GM23338 (cell line): ENCODE data around the gene ENTREP3. TPM values are rescaled to one million over a fixed set of nuclear protein-coding genes. Genes with fewer than 3 reads are reported as not detected.

ENCODE experiments used
- ATAC-seq: fragments of 200-7000 bp; cut with Tn5 transposase; 3 replicates; pipeline ENCODE4 v1.9.1; 2020
- DNase-seq: peaks from one replicate; pipeline ENCODE4 v3.0.0-alpha.2; 2015; ENCODE audit warnings: low spot score
- H2AFZ ChIP-seq: fragments of 200-600 bp; sonication (generic); 2 replicates; pipeline ENCODE4 v1.8.0; 2016; ENCODE audit warnings: antibody characterized with exemption, mild to moderate bottlenecking, moderate library complexity
- H3F3A ChIP-seq: fragments of 200-600 bp; sonication (generic); replicated peaks from 2 replicates; pipeline ENCODE4 v1.8.0; 2017; ENCODE audit warnings: antibody characterized with exemption, mixed run types, low read depth
- H3K27ac ChIP-seq: fragments of 200-600 bp; sonication (generic); 2 replicates; pipeline ENCODE4 v1.6.1; 2016; ENCODE audit warnings: low read depth
- H3K27me3 ChIP-seq: fragments of 200-600 bp; sonication (generic); 2 replicates; pipeline ENCODE4 v1.8.0; 2016; ENCODE audit warnings: mild to moderate bottlenecking, mixed run types, moderate library complexity; ENCODE audit not compliant: insufficient read depth
- H3K36me3 ChIP-seq: fragments of 200-600 bp; sonication (generic); 2 replicates; pipeline ENCODE4 v1.8.0; 2016; ENCODE audit warnings: mild to moderate bottlenecking; ENCODE audit not compliant: insufficient read depth
- H3K4me1 ChIP-seq: fragments of 200-600 bp; sonication (generic); 2 replicates; pipeline ENCODE4 v1.8.0; 2016; ENCODE audit warnings: mild to moderate bottlenecking, moderate library complexity; ENCODE audit not compliant: insufficient read depth
- H3K4me2 ChIP-seq: fragments of 200-600 bp; sonication (generic); 2 replicates; pipeline ENCODE4 v1.7.1; 2017; ENCODE audit warnings: mixed run types
- H3K4me3 ChIP-seq: fragments of 200-600 bp; sonication (generic); 2 replicates; pipeline ENCODE4 v1.6.1; 2016; ENCODE audit warnings: mixed run types
- H3K79me2 ChIP-seq: fragments of 200-600 bp; sonication (generic); replicated peaks from 2 replicates; pipeline ENCODE4 v1.8.0; 2017; ENCODE audit warnings: mild to moderate bottlenecking; ENCODE audit not compliant: insufficient read depth
- H3K9me2 ChIP-seq: fragments of 200-600 bp; sonication (generic); 2 replicates; pipeline ENCODE4 v1.8.0; 2017; ENCODE audit not compliant: insufficient read depth
- H4K20me1 ChIP-seq: fragments of 200-600 bp; sonication (generic); replicated peaks from 2 replicates; pipeline ENCODE4 v1.8.0; 2017; ENCODE audit warnings: mild to moderate bottlenecking; ENCODE audit not compliant: insufficient read depth
- H3K27ac Mint-ChIP-seq: 2 replicates; pipeline ENCODE4 v1.8.0; 2020; ENCODE audit warnings: inconsistent platforms, mild to moderate bottlenecking, moderate library complexity, mixed read lengths
- H3K27me3 Mint-ChIP-seq: 3 replicates; pipeline ENCODE4 v1.8.0; 2022; ENCODE audit warnings: low read depth, mild to moderate bottlenecking, moderate library complexity, mixed read lengths, inconsistent platforms; ENCODE audit not compliant: insufficient read depth, poor library complexity
- H3K36me3 Mint-ChIP-seq: 3 replicates; pipeline ENCODE4 v1.8.0; 2021; ENCODE audit warnings: low read depth, mild to moderate bottlenecking, inconsistent platforms, moderate library complexity, mixed read lengths
- H3K4me1 Mint-ChIP-seq: 3 replicates; pipeline ENCODE4 v1.8.0; 2020; ENCODE audit warnings: mild to moderate bottlenecking, inconsistent platforms, mixed read lengths
- H3K4me3 Mint-ChIP-seq: 3 replicates; pipeline ENCODE4 v1.8.0; 2021; ENCODE audit warnings: moderate library complexity, mild to moderate bottlenecking, inconsistent platforms, mixed read lengths
- H3K9me3 Mint-ChIP-seq: 3 replicates; pipeline ENCODE4 v1.8.0; 2020; ENCODE audit warnings: moderate library complexity, mild to moderate bottlenecking, inconsistent platforms, mixed read lengths
- CREB1 ChIP-seq: fragments of 250-450 bp; sonication (Bioruptor Pico); IDR thresholded peaks from 2 replicates; pipeline ENCODE4 v1.5.0; 2020; ENCODE audit warnings: low read depth, mild to moderate bottlenecking, moderate library complexity
- CTCF ChIP-seq, 2 experiments: fragments of 200-600 bp in 1 of 2; sonication (generic) in 1 of 2; conservative IDR thresholded peaks; 2 replicates each; pipeline versions ENCODE4 v1.5.1 to v1.6.1; 2016 to 2017; ENCODE audit warnings: antibody characterized with exemption in 2 of 2, low read depth in 2 of 2, mild to moderate bottlenecking in 2 of 2, moderate library complexity in 1 of 2
- EZH2 ChIP-seq: fragments of 200-600 bp; sonication (generic); IDR thresholded peaks from one replicate; pipeline ENCODE4 v1.8.0; 2017; ENCODE audit warnings: antibody characterized with exemption, mild to moderate bottlenecking, low read depth; ENCODE audit not compliant: unreplicated experiment
- EZH2phosphoT487 ChIP-seq: fragments of 200-600 bp; sonication (generic); IDR thresholded peaks from one replicate; pipeline ENCODE4 v1.8.1; 2018; ENCODE audit warnings: antibody characterized with exemption; ENCODE audit not compliant: unreplicated experiment
- JUNB ChIP-seq: IDR thresholded peaks from one replicate; pipeline ENCODE4 v1.6.1; 2016; ENCODE audit warnings: antibody characterized with exemption; ENCODE audit not compliant: unreplicated experiment
- ZNF114 ChIP-seq: fragments of 250-450 bp; sonication (Bioruptor Pico); IDR thresholded peaks from 2 replicates; pipeline ENCODE4 v1.5.0; 2020; ENCODE audit warnings: mild to moderate bottlenecking, moderate library complexity
- polyA plus RNA-seq: library from polyadenylated mRNA; unstranded; fragments of >200 nt; fragmentation: Nextera tagmentation; extraction: Ambion mirVana; gene quantifications from 2 replicates; pipeline ENCODE4 v1.2.1, GENCODE V29; 2016
- total RNA-seq: library from RNA; depleted of rRNA; stranded (reverse); fragments of >200 nt; shearing (Covaris generic); gene quantifications from 2 replicates; pipeline ENCODE4 v1.2.3, GENCODE V29; 2014
- TF ChIP-seq, protein P1 (sequence below): fragments of 250-450 bp; sonication (Bioruptor Pico); IDR thresholded peaks from 2 replicates; pipeline ENCODE4 v1.5.0; 2020; ENCODE audit warnings: mild to moderate bottlenecking, moderate library complexity

Gene ENTREP3
- total and polyA plus RNA-seq, 2 experiments from 2014 or later: 18.6 to 46.3 TPM

DNA sequence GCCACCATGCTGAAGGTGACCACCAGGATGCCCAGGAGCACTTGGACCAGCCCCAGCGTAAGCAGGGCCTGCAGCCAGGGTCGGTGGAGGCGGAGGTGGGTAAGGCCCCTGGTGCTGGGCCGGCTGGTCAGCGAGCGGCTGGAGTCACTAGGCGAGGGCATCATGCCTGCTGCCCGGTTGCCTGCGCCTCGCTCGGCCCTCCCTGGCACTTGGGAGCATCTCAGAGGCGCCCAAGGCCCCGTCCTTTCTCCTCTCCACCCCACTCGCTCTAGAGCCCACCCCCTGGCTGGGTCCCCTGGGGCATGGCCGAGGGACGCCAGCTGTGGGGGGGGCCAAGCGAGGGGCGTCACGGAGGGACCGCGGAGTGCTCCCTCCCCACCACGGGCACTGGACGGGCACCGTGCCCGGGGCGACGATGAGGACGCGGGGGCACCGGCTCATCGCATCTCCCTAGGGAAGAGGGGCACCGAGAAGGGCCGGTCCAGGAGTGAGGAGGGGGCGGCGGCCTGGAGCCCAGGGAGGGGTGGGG is 505 bp downstream of the ENTREP3 start (continued):
- TF ChIP-seq, protein P1, sequence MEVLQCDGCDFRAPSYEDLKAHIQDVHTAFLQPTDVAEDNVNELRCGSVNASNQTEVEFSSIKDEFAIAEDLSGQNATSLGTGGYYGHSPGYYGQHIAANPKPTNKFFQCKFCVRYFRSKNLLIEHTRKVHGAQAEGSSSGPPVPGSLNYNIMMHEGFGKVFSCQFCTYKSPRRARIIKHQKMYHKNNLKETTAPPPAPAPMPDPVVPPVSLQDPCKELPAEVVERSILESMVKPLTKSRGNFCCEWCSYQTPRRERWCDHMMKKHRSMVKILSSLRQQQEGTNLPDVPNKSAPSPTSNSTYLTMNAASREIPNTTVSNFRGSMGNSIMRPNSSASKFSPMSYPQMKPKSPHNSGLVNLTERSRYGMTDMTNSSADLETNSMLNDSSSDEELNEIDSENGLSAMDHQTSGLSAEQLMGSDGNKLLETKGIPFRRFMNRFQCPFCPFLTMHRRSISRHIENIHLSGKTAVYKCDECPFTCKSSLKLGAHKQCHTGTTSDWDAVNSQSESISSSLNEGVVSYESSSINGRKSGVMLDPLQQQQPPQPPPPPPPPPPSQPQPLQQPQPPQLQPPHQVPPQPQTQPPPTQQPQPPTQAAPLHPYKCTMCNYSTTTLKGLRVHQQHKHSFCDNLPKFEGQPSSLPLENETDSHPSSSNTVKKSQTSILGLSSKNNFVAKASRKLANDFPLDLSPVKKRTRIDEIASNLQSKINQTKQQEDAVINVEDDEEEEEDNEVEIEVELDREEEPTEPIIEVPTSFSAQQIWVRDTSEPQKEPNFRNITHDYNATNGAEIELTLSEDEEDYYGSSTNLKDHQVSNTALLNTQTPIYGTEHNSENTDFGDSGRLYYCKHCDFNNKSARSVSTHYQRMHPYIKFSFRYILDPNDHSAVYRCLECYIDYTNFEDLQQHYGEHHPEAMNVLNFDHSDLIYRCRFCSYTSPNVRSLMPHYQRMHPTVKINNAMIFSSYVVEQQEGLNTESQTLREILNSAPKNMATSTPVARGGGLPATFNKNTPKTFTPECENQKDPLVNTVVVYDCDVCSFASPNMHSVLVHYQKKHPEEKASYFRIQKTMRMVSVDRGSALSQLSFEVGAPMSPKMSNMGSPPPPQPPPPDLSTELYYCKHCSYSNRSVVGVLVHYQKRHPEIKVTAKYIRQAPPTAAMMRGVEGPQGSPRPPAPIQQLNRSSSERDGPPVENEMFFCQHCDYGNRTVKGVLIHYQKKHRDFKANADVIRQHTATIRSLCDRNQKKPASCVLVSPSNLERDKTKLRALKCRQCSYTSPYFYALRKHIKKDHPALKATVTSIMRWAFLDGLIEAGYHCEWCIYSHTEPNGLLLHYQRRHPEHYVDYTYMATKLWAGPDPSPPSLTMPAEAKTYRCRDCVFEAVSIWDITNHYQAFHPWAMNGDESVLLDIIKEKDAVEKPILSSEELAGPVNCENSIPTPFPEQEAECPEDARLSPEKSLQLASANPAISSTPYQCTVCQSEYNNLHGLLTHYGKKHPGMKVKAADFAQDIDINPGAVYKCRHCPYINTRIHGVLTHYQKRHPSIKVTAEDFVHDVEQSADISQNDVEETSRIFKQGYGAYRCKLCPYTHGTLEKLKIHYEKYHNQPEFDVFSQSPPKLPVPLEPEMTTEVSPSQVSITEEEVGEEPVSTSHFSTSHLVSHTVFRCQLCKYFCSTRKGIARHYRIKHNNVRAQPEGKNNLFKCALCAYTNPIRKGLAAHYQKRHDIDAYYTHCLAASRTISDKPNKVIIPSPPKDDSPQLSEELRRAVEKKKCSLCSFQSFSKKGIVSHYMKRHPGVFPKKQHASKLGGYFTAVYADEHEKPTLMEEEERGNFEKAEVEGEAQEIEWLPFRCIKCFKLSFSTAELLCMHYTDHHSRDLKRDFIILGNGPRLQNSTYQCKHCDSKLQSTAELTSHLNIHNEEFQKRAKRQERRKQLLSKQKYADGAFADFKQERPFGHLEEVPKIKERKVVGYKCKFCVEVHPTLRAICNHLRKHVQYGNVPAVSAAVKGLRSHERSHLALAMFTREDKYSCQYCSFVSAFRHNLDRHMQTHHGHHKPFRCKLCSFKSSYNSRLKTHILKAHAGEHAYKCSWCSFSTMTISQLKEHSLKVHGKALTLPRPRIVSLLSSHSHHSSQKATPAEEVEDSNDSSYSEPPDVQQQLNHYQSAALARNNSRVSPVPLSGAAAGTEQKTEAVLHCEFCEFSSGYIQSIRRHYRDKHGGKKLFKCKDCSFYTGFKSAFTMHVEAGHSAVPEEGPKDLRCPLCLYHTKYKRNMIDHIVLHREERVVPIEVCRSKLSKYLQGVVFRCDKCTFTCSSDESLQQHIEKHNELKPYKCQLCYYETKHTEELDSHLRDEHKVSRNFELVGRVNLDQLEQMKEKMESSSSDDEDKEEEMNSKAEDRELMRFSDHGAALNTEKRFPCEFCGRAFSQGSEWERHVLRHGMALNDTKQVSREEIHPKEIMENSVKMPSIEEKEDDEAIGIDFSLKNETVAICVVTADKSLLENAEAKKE: no peak
- TF ChIP-seq EZH2phosphoT487 (no peak), JUNB (no peak), EZH2 (no peak)

DNA sequence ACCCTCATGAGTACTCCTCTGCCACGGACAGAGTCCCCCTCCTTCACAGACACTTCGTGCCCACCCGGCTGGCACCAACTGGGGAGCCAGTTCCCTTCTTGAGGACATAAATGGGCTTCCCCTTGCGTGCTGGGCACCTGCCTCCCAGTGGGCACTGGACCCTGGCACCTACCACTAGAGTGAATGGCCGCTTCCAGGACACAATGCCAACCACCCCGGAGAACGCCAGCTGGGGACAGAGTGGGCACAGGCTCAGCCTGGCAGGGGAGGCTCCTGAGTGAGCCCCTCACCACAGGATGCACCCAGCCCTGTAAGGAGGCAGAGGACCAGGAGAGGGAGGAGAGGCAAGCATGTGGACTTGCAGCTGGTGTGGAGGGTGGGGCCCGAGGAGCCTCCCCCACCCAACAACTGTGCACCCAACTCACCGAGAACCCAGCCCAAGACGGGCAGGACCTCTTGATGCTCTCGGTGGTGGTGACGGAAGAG is 1.0 kb downstream of the ENTREP3 start:
- Histone ChIP-seq H3K4me2 (peak overlapping the region; percentile 98), H2AFZ (no peak overlapping the region), H3K27me3 (no peaks in the 10 kb centered on the region), H3K79me2 (no peaks in the 10 kb centered on the region; the same call in 1 of the 2 replicates), H3F3A (peaks cover 17% of the 10 kb centered on the region; the same call in 1 of the 2 replicates), H3K9me2 (no peaks in the 10 kb centered on the region), H3K4me3 (peak overlapping the region; percentile 89), H3K36me3 (peaks cover 9% of the 10 kb centered on the region; the same call in 1 of the 2 replicates), H3K4me1 (peaks cover 16% of the 10 kb centered on the region; the same call in 1 of the 2 replicates), H3K27ac (no peak overlapping the region), H4K20me1 (no peaks in the 10 kb centered on the region)
- Mint-ChIP-seq H3K36me3 (peaks cover 18% of the 10 kb centered on the region), H3K4me3 (peak overlapping the region; percentile 83), H3K4me1 (peaks cover 28% of the 10 kb centered on the region), H3K27ac (no peak overlapping the region), H3K9me3 (no peaks in the 10 kb centered on the region), H3K27me3 (peaks cover 13% of the 10 kb centered on the region)
- DNase-seq: no peak
- no peak for ATAC-seq
- TF ChIP-seq CREB1 (no peak), ZNF114 (CRISPR knock-in tag) (no peak), CTCF (conservative IDR thresholded peaks at IDR 0.05; ENCODE audit: low read depth in 2 of 2) (no peak), EZH2phosphoT487 (no peak)
- TF ChIP-seq, protein P1: no peak
